ENCODE data around the gene MOCS2.

MOCS2 gene

GRCh38 chr5:53092242-53092641 lies 17.3 kb downstream of the MOCS2 start:
- DNase-seq = no peak

DNA sequence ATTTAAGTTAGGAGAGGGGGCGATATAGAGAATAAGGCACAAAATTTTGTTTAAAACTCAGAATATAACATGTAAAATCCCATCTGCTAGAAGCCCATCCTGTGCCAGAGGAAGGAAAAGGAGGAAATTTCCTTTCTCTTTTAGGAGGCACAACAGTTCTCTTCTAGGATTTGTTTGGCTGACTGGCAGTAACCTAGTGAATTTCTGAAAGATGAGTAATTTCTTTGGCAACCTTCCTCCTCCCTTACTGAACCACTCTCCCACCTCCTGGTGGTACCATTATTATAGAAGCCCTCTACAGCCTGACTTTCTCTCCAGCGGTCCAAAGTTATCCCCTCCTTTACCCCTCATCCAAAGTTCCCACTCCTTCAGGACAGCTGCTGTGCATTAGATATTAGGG lies 18.3 kb downstream of the MOCS2 start:
- DNase-seq = no peak

- DNase-seq = no peak
Observed at GRCh38 chr5:53090229-53090628, 19.3 kb downstream of the MOCS2 start.

DNA sequence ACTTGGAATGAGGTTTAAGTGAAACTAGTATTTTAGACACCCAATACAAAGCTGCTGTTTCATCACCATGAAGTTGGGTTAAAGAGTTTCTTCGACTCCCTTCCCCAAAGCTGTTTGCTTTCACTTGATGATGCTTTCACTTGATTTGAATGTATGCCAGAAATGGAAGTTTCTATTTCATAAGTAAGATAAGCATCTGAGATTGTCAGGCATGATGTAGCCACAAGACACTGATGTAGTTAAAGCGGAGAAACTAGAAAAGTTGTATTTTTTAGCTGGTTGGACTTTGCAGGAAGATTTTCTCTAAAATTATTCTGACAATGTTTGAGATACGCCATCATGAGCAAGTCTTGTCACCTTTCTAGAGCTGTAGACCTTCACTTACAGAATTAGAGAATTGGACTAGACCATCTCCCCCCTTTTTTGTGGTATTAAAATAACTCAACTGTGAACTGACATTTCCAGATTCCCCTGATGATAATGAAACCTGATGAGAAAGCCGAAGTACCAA lies 20.0 kb downstream of the MOCS2 start:
- no peak for DNase-seq

DNA sequence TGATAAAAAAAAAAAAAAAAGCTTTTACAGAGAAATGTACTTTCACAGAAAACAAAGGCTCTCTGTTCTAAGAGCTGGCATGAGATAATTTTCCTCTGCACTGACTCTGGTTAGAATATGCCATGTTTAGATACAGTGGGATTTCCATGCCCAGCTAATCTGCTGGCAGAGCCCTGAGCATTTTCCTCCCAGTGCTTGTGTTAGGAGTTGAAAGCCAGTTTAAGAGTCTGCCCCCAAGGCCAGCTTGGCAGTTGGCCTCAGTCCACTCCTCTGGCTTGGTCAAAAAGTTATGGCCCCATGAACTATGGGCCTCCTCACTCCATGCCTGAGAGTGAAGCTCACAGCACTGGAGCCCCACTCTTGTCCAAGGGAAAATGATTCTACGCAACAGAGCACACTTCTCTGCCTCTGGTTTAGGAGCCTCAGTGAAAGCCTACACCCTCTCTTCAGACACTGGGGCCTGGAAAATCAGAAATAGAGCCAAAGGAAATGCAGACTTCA lies 21.9 kb downstream of the MOCS2 start:
- DNase-seq = no peak

- no peak for DNase-seq
Observed at GRCh38 chr5:53087171-53087570, 22.4 kb downstream of the MOCS2 start.

GRCh38 chr5:53084546-53085255 lies 24.9 kb downstream of the MOCS2 start:
- DNase-seq = no peak

GRCh38 chr5:53083927-53084326 lies 25.6 kb downstream of the MOCS2 start:
- DNase-seq = no peak

- no peak for DNase-seq
Observed at GRCh38 chr5:53080271-53080670, 29.3 kb downstream of the MOCS2 start.

DNA sequence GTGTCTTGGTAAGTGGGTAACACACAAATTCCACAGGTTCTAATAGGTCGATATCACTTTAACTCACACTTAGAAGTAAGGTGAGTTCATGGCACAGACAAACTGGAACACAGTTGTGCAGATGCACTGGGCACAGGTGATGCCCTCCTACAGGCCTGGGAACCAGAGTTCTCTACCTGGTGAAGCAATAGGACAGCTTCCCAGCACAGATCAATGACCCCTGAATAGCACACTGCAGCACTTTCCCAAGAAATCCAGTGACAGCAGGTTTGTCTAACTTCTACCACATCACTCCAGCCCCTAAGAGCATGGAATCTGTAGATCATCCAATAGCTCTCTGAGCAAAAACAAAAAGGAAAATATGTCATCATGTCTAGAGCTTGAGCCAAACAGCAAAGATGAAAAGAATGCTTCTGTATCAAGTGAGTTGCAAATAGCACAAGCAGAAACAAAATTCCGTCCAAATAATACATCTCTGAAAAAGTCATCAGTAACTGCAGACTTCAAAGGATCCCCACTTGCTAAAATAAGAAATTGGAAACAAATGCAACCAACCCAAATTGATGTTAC lies 33.5 kb downstream of the MOCS2 start:
- DNase-seq = no peak

- no peak for DNase-seq
Observed at GRCh38 chr5:53073348-53073747, 36.2 kb downstream of the MOCS2 start.

DNA sequence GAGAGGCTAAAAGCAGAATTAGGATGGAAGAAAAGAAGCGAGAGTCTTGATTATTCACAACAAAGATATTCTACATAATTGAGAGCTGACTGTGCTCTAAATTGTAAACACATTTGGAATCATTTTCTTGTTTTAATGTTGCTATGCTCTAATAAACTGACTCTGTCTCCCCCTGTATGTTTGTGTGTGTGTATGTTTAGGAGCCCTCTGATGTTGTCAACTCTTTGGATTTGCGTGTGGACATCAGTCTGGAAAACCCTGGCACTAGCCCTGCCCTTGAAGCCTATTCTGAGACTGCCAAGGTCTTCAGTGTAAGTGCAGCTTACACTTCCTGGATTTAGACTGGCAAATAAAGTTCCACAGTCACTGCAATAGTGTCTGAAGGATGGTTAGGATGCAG lies 37.8 kb downstream of the MOCS2 start:
- no peak for DNase-seq

GRCh38 chr5:53071298-53071697 lies 38.3 kb downstream of the MOCS2 start:
- DNase-seq = no peak

DNA sequence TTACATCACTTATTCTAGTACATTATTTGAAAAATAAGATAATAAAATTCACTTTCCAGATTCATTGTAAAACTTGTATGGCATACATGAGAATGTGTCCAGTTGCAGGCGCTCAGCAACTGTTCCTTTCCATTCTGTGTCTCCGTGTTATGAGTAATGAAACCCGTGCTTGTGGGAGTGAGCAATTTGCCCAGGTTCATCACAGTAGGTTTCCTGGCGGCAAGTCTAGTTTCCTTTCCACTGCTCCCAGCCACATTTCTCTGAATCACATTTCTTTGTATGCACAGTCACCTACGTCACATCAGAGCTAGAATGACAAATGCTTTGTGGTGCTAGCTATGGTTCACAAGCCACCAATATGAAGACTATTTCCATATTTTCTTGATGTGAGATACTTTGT lies 39.9 kb downstream of the MOCS2 start:
- DNase-seq = peak in 2 of 3 experiments; percentile 8 to 47

- DNase-seq = no peak
Observed at GRCh38 chr5:53068291-53068836, 41.2 kb downstream of the MOCS2 start.

GRCh38 chr5:53067641-53068040 lies 41.9 kb downstream of the MOCS2 start:
- DNase-seq = no peak

GRCh38 chr5:53066088-53066487 lies 43.5 kb downstream of the MOCS2 start:
- DNase-seq = no peak

DNA sequence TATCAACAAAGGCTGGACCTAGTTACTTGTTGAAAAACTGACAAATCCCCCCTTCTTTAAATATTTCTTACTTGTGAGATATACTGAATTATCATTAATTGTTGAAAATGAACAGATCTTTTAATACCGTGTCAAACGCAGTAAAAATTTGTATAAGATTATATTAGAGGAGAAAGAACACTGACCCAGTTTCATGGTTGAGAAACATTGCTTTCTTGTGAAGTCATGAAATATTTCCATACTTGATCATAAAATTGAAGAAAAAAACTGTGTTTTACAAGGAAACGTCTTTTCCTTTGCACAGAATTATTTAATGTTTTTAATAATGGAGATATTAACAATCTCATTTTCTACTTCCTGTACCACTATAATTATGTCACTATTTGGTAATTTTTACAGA lies 45.8 kb downstream of the MOCS2 start:
- DNase-seq = no peak

- no peak for DNase-seq
Observed at GRCh38 chr5:53063176-53063575, 46.4 kb downstream of the MOCS2 start.

DNA sequence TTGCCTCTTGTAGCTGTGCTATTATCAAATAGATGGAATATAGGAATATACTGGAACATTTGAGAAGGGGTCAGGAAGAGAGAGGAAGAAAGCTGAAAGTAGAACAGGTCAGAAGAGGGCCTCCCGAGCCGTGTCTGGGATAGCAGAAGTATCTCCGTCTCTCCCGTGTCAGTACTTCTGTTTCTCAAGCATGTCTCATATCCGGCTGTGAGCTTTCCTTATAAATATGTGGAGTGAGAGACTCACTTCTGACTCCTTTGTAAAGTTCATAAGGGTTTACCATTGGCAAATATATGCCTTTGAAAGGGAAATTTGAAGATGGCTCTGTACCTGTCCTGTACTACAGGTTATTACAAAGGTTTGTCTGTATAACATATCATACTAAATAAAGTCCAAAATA lies 50.3 kb downstream of the MOCS2 start:
- DNase-seq = no peak

GRCh38 chr5:53055365-53055764 lies 54.2 kb downstream of the MOCS2 start:
- DNase-seq = no peak

DNA sequence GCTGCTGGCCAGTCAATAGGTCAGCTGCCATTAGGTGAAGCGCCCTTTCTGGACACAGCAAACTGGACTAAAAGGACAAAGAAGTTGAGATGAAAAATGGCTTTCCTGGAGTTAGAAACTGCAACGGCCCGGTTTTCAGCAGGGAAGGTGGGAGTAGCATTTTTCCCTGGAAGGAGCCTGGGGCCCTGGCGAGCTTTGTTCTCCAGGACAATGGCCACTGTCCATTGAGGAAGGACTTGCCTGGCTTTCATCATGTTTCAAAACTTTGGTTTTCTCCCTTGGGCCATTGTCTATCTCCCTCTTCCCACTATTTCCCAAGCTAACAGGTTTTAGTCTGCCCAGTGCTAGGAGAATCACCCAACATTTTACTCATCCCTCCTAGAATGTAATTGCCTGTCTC lies 56.2 kb downstream of the MOCS2 start:
- no peak for DNase-seq

- no peak for DNase-seq
Observed at GRCh38 chr5:53052499-53052898, 57.1 kb downstream of the MOCS2 start.

GRCh38 chr5:53048248-53048647 lies 61.3 kb downstream of the MOCS2 start:
- DNase-seq = no peak
